Peyer's patch (tissue), 4 donors: ENCODE results near the gene CATSPERD. TPM values are rescaled to one million over a fixed set of nuclear protein-coding genes. Genes with fewer than 3 reads are reported as not detected.
"Not testable (repeated sequence)": the region's sequence is repeated elsewhere in the genome, so short reads cannot be mapped to it uniquely, and the experiment has no call there.

Source experiments
- DNase-seq, 3 donors: peaks; one replicate each; pipeline ENCODE4 v3.0.0-alpha.2; 2017 to 2019
- H3K27ac ChIP-seq, 4 donors: fragments of 200-600 bp; sonication (generic); one replicate each; pipeline ENCODE4 v1.5.1; 2016 to 2019
- H3K27me3 ChIP-seq, 2 donors: fragments of 200-600 bp; sonication (generic); one replicate each; pipeline ENCODE4 v1.5.1; 2019
- H3K36me3 ChIP-seq, 3 donors: fragments of 200-600 bp; sonication (generic); one replicate each; pipeline ENCODE4 v1.5.1; 2016 to 2019
- H3K4me1 ChIP-seq, 4 donors: fragments of 200-600 bp; sonication (generic); one replicate each; pipeline ENCODE4 v1.5.1; 2016 to 2019
- H3K4me3 ChIP-seq, 4 donors: fragments of 200-600 bp; sonication (generic); 1 replicate in 3 of 4; 2 replicates in 1 of 4; pipeline ENCODE4 v1.5.1; 2016 to 2019; ENCODE audit warnings: mild to moderate bottlenecking in 1 of 4
- H3K9me3 ChIP-seq, 4 donors: fragments of 200-600 bp; sonication (generic); one replicate each; pipeline ENCODE4 v1.5.1; 2016 to 2019; ENCODE audit warnings: mild to moderate bottlenecking in 1 of 4
- CTCF ChIP-seq, 6 experiments: fragments of 450-650 bp in 4 of 6; fragments of 200-600 bp in 2 of 6; sonication (generic) in 1 of 6; IDR thresholded peaks; one replicate each; pipeline ENCODE4 v1.5.1; 2017 to 2019; ENCODE audit warnings: antibody characterized with exemption in 6 of 6, mild to moderate bottlenecking in 3 of 6, moderate library complexity in 1 of 6
- POLR2A ChIP-seq, 2 donors: fragments of 450-650 bp; IDR thresholded peaks; one replicate each; pipeline ENCODE4 v1.5.1; 2017; ENCODE audit warnings: antibody characterized with exemption in 2 of 2, mild to moderate bottlenecking in 2 of 2, moderate library complexity in 2 of 2
- total RNA-seq, 4 donors: library from RNA; depleted of rRNA; stranded (reverse); fragments of >200 nt; gene quantifications; one replicate each; pipeline ENCODE4 v1.1.0, GENCODE V29; 2016

The CATSPERD gene
- total RNA-seq, 4 donors from 2014 or later: not detected

- DNase-seq: peak; percentile 98 to 100 (median 99)
- H3K27ac ChIP-seq: peak overlapping the region; percentile 83 to 85 (median 83)
- H3K9me3 ChIP-seq: no peaks in the 10 kb centered on the region
- peaks cover 0 to 3% (median 0%) of the 10 kb centered on the region in 3 donors for H3K36me3 ChIP-seq
- peak in 1 of 2 donors; percentile 40 for TF ChIP-seq POLR2A (IDR thresholded peaks at IDR 0.05)
- TF ChIP-seq CTCF (IDR thresholded peaks at IDR 0.05): peak; percentile 62 to 92 (median 87)
- H3K4me3 ChIP-seq: peak overlapping the region; percentile 64 to 72 (median 66)
- H3K4me1 ChIP-seq: peaks cover 0 to 20% (median 9%) of the 10 kb centered on the region in 4 donors
- H3K27me3 ChIP-seq: no peaks in the 10 kb centered on the region
Observed at GRCh38 chr19:5686647-5687359, 33.6 kb upstream of the CATSPERD start.

GRCh38 chr19:5687360-5688198, 32.9 kb upstream of the CATSPERD start:
- TF ChIP-seq POLR2A (IDR thresholded peaks at IDR 0.05): no peak
- TF ChIP-seq CTCF (IDR thresholded peaks at IDR 0.05): no peak
- H3K9me3 ChIP-seq: no peaks in the 10 kb centered on the region
- H3K4me3 ChIP-seq: peak overlapping the region; percentile 64 to 72 (median 66)
- H3K27ac ChIP-seq: peak overlapping the region; percentile 83 to 85 (median 83)
- peaks cover 0 to 28% (median 13%) of the 10 kb centered on the region in 4 donors for H3K4me1 ChIP-seq
- H3K27me3 ChIP-seq: no peaks in the 10 kb centered on the region
- peaks cover 0 to 10% (median 0%) of the 10 kb centered on the region in 3 donors for H3K36me3 ChIP-seq
- DNase-seq: no peak

- H3K27ac ChIP-seq, DNase-seq, H3K4me3 ChIP-seq, H3K9me3 ChIP-seq, H3K27me3 ChIP-seq: not testable (repeated sequence)
- Histone ChIP-seq H3K4me1 (peaks cover 0 to 28% (median 13%) of the 10 kb centered on the region in 4 donors), H3K36me3 (peaks cover 0 to 18% (median 0%) of the 10 kb centered on the region in 3 donors)
Observed at GRCh38 chr19:5688262-5688881, 32.1 kb upstream of the CATSPERD start.

- Histone ChIP-seq H3K4me1 (peaks cover 0 to 28% (median 13%) of the 10 kb centered on the region in 4 donors), H3K27ac (peak within 1 kb of the TSS; percentile 84 to 93 (median 89)), H3K27me3 (no peaks in the 10 kb centered on the region), H3K4me3 (peak within 1 kb of the TSS; percentile 74 to 91 (median 78)), H3K36me3 (peaks cover 0 to 38% (median 0%) of the 10 kb centered on the region in 3 donors), H3K9me3 (no peaks in the 10 kb centered on the region)
- TF ChIP-seq POLR2A (IDR thresholded peaks at IDR 0.05) (peak; percentile 90 to 92), CTCF (IDR thresholded peaks at IDR 0.05) (peak; percentile 96 to 99 (median 98))
- peak; percentile 96 to 100 (median 99) for DNase-seq
Observed at GRCh38 chr19:5690125-5690954, 30.1 kb upstream of the CATSPERD start, which contains the start of gene RPL36. TSS of gene RPL36 (plus strand) at chr19:5690295. CDS start at chr19:5690508, 213 bp downstream.

- no peaks in the 10 kb centered on the region for H3K9me3 ChIP-seq
- DNase-seq: peak; percentile 46 to 77 (median 75)
- peak overlapping the region; percentile 74 to 91 (median 78) for H3K4me3 ChIP-seq
- no peaks in the 10 kb centered on the region for H3K27me3 ChIP-seq
- TF ChIP-seq POLR2A (IDR thresholded peaks at IDR 0.05) (peak in 1 of 2 donors; percentile 11), CTCF (IDR thresholded peaks at IDR 0.05) (no peak)
- peaks cover 0 to 46% (median 0%) of the 10 kb centered on the region in 3 donors for H3K36me3 ChIP-seq
- H3K4me1 ChIP-seq: peaks cover 0 to 26% (median 13%) of the 10 kb centered on the region in 4 donors
- peak overlapping the region; percentile 84 to 93 (median 89) for H3K27ac ChIP-seq
Observed at GRCh38 chr19:5690955-5691821, 29.2 kb upstream of the CATSPERD start.
